A673 (cell line): Measurements from ENCODE around the gene ADK.

Experiments used
- CTCF ChIP-seq: fragments of 300-800, 200-600 bp; sonication (generic); conservative IDR thresholded peaks from 2 replicates; pipeline ENCODE4 v1.5.1; 2017; ENCODE audit warnings: low read depth, mild to moderate bottlenecking, antibody characterized with exemption, low read length, moderate library complexity, mixed read lengths
- EZH2 ChIP-seq: fragments of 200-600 bp; sonication (generic); IDR thresholded peaks from 2 replicates; pipeline ENCODE4 v1.6.1; 2017; ENCODE audit warnings: borderline replicate concordance, low read depth, mild to moderate bottlenecking, mixed read lengths, antibody characterized with exemption, low read length; ENCODE audit not compliant: poor library complexity, severe bottlenecking

GRCh38 chr10:74117738-74118137 lies 33.3 kb upstream of the ADK start:
- TF ChIP-seq CTCF, result no peak
- TF ChIP-seq EZH2, result no peak
